IPS DF 6.9 (cell line): ENCODE results near the gene RGS9.
A peak's percentile ranks its signal among the peaks of the same experiment; 100 is the strongest.

Source experiments
- DNase-seq: peaks from one replicate; pipeline ENCODE4 v3.0.0-alpha.2; 2013; ENCODE audit warnings: low read depth, low spot score
- H3K27ac ChIP-seq: one replicate; pipeline ENCODE4 v1.5.1; 2013; ENCODE audit warnings: low read length, control low read depth
- H3K27me3 ChIP-seq: 2 replicates; pipeline ENCODE4 v1.6.1; 2013; ENCODE audit warnings: mild to moderate bottlenecking, low read length; ENCODE audit not compliant: control insufficient read depth, insufficient read depth
- H3K36me3 ChIP-seq: 2 replicates; pipeline ENCODE4 v1.6.1; 2013; ENCODE audit warnings: low read length; ENCODE audit not compliant: control insufficient read depth, insufficient read depth
- H3K4me1 ChIP-seq: 2 replicates; pipeline ENCODE4 v1.6.1; 2013; ENCODE audit warnings: low read length; ENCODE audit not compliant: control insufficient read depth, insufficient read depth
- H3K4me3 ChIP-seq: 2 replicates; pipeline ENCODE4 v1.5.1; 2013; ENCODE audit warnings: mild to moderate bottlenecking, low read length
- H3K9me3 ChIP-seq: 2 replicates; pipeline ENCODE4 v1.6.1; 2013; ENCODE audit warnings: low read length, inconsistent platforms; ENCODE audit not compliant: control insufficient read depth, insufficient read depth
- WGBS: extraction: QIAGEN DNeasy Blood & Tissue Kit; methylation state at CpG from one replicate; pipeline ENCODE4 v1.1.7; 2013; ENCODE audit warnings: mixed read lengths, missing lambda C conversion rate; ENCODE audit not compliant: insufficient read length, insufficient coverage; 5-methylcytosine and 5-hydroxymethylcytosine counted together

Gene RGS9

GRCh38 chr17:65228734-65229620, 91.8 kb downstream of the RGS9 start:
- Histone ChIP-seq H3K4me3 (no peak overlapping the region), H3K27me3 (no peaks in the 10 kb centered on the region), H3K9me3 (no peaks in the 10 kb centered on the region), H3K36me3 (no peaks in the 10 kb centered on the region), H3K4me1 (no peaks in the 10 kb centered on the region), H3K27ac (no peak overlapping the region)
- no peak for DNase-seq
- WGBS: no CpG with 5 or more reads among the region's 12 CpGs

GRCh38 chr17:65229621-65229995, 92.4 kb downstream of the RGS9 start:
- DNase-seq: no peak
- H3K9me3 ChIP-seq: no peaks in the 10 kb centered on the region
- WGBS: no CpG with 5 or more reads among the region's 3 CpGs
- H3K27ac ChIP-seq: no peak overlapping the region
- no peaks in the 10 kb centered on the region for H3K27me3 ChIP-seq
- no peaks in the 10 kb centered on the region for H3K4me1 ChIP-seq
- no peaks in the 10 kb centered on the region for H3K36me3 ChIP-seq
- H3K4me3 ChIP-seq: no peak overlapping the region

- DNase-seq: no peak
- Histone ChIP-seq H3K4me1 (no peaks in the 10 kb centered on the region), H3K27ac (no peak overlapping the region), H3K36me3 (no peaks in the 10 kb centered on the region), H3K4me3 (no peak overlapping the region), H3K9me3 (no peaks in the 10 kb centered on the region), H3K27me3 (no peaks in the 10 kb centered on the region)
- WGBS: no CpG with 5 or more reads among the region's 4 CpGs
Observed at GRCh38 chr17:65230040-65230439, 92.9 kb downstream of the RGS9 start.

- DNase-seq: no peak
- no peaks in the 10 kb centered on the region for H3K9me3 ChIP-seq
- H3K27me3 ChIP-seq: no peaks in the 10 kb centered on the region
- H3K36me3 ChIP-seq: no peaks in the 10 kb centered on the region
- no peaks in the 10 kb centered on the region for H3K4me1 ChIP-seq
- WGBS: no CpG with 5 or more reads among the region's 5 CpGs
- H3K4me3 ChIP-seq: no peak overlapping the region
- H3K27ac ChIP-seq: no peak overlapping the region
Observed at GRCh38 chr17:65231086-65231485, 93.9 kb downstream of the RGS9 start.

- no peak overlapping the region for H3K4me3 ChIP-seq
- H3K9me3 ChIP-seq: no peaks in the 10 kb centered on the region
- DNase-seq: peak; percentile 63
- H3K27ac ChIP-seq: no peak overlapping the region
- H3K4me1 ChIP-seq: no peaks in the 10 kb centered on the region
- no peaks in the 10 kb centered on the region for H3K27me3 ChIP-seq
- no CpG with 5 or more reads among the region's 8 CpGs for WGBS
- no peaks in the 10 kb centered on the region for H3K36me3 ChIP-seq
Observed at GRCh38 chr17:65231662-65232335, 94.6 kb downstream of the RGS9 start.

GRCh38 chr17:65235284-65235683, 98.1 kb downstream of the RGS9 start:
- H3K36me3 ChIP-seq: no peaks in the 10 kb centered on the region
- no peaks in the 10 kb centered on the region for H3K27me3 ChIP-seq
- no peaks in the 10 kb centered on the region for H3K9me3 ChIP-seq
- H3K27ac ChIP-seq: no peak overlapping the region
- no peak for DNase-seq
- no peaks in the 10 kb centered on the region for H3K4me1 ChIP-seq
- WGBS: no CpG with 5 or more reads among the region's 2 CpGs
- no peak overlapping the region for H3K4me3 ChIP-seq

GRCh38 chr17:65236321-65236720, 99.2 kb downstream of the RGS9 start:
- no peak for DNase-seq
- no peaks in the 10 kb centered on the region for H3K27me3 ChIP-seq
- H3K27ac ChIP-seq: no peak overlapping the region
- H3K4me3 ChIP-seq: no peak overlapping the region
- no peaks in the 10 kb centered on the region for H3K4me1 ChIP-seq
- no peaks in the 10 kb centered on the region for H3K36me3 ChIP-seq
- no CpG with 5 or more reads among the region's 1 CpG for WGBS
- no peaks in the 10 kb centered on the region for H3K9me3 ChIP-seq

GRCh38 chr17:65243838-65244625, 106.9 kb downstream of the RGS9 start:
- Histone ChIP-seq H3K36me3 (no peaks in the 10 kb centered on the region), H3K9me3 (no peaks in the 10 kb centered on the region), H3K27me3 (no peaks in the 10 kb centered on the region), H3K4me3 (no peak overlapping the region), H3K27ac (no peak overlapping the region), H3K4me1 (peaks cover 2% of the 10 kb centered on the region; the same call in 1 of the 2 replicates)
- DNase-seq: no peak
- WGBS: no CpG with 5 or more reads among the region's 9 CpGs

- DNase-seq: no peak
- no CpG with 5 or more reads among the region's 4 CpGs for WGBS
Observed at GRCh38 chr17:65246252-65246651, 109.1 kb downstream of the RGS9 start.

GRCh38 chr17:65249774-65250173, 112.6 kb downstream of the RGS9 start:
- no peaks in the 10 kb centered on the region for H3K9me3 ChIP-seq
- no peak overlapping the region for H3K4me3 ChIP-seq
- H3K27me3 ChIP-seq: no peaks in the 10 kb centered on the region
- no peak for DNase-seq
- no peaks in the 10 kb centered on the region for H3K4me1 ChIP-seq
- no peaks in the 10 kb centered on the region for H3K36me3 ChIP-seq
- H3K27ac ChIP-seq: no peak overlapping the region
- WGBS: no CpG with 5 or more reads among the region's 2 CpGs

More at GRCh38 chr17:65246252-65246651, 109.1 kb downstream of the RGS9 start:
- no peak overlapping the region for H3K27ac ChIP-seq
- no peaks in the 10 kb centered on the region for H3K36me3 ChIP-seq
- H3K27me3 ChIP-seq: no peaks in the 10 kb centered on the region
- H3K4me1 ChIP-seq: peaks cover 2% of the 10 kb centered on the region; the same call in 1 of the 2 replicates
- no peaks in the 10 kb centered on the region for H3K9me3 ChIP-seq
- H3K4me3 ChIP-seq: no peak overlapping the region
